ENCODE results near the gene PRTN3. TPM values are rescaled to one million over a fixed set of nuclear protein-coding genes. Genes with fewer than 3 reads are reported as not detected.
A peak's percentile ranks its signal among the peaks of the same experiment; 100 is the strongest.

PRTN3 gene
- total and polyA plus RNA-seq, 2 of the 4 experiments (the other 2 are of a cell fraction): not detected

- dilution Hi-C loops (cut with HindIII; ENCODE audit: low sequenced_read_pairs, unreplicated experiment) (no loop called here), in situ Hi-C loops (cut with MboI; ENCODE audit: low sequenced_read_pairs) (no loop called here), intact Hi-C loops (cut with micrococcal nuclease) (no loop called here)
- DNase-seq (no peak), ATAC-seq (ENCODE audit: low read depth) (no peak)
- Histone ChIP-seq H2BK20ac (ENCODE audit: low read depth, low read length) (no peak overlapping the region), H2AFZ (replicated peaks; ENCODE audit: low read length, poor library complexity) (no peak overlapping the region), H3K23ac (ENCODE audit: low read depth, low read length) (no peak overlapping the region), H4K8ac (ENCODE audit: low read depth in 2 of 2, low read length in 2 of 2) (no peak overlapping the region), H3K27me3 (ENCODE audit: control insufficient read depth, insufficient read depth, low read length) (no peaks in the 10 kb centered on the region), H3K9me1 (ENCODE audit: insufficient read depth, low read length) (no peaks in the 10 kb centered on the region), H3K9me3 (ENCODE audit: control insufficient read depth, insufficient read depth, low read length) (no peaks in the 10 kb centered on the region), H3K56ac (ENCODE audit: extremely low read depth, insufficient read depth, low read length) (no peak overlapping the region), H3K27ac (ENCODE audit: insufficient read depth, low read length) (no peak overlapping the region), H2BK5ac (ENCODE audit: low read depth, low read length, poor library complexity, severe bottlenecking) (no peak overlapping the region), H3K79me1 (ENCODE audit: low read depth in 1 of 2, low read length in 2 of 2) (peaks cover 0 to 3% of the 10 kb centered on the region in 2 experiments; a peak in 1 of 4 replicates), H2AK5ac (ENCODE audit: low read depth, low read length) (no peak overlapping the region), H2BK120ac (ENCODE audit: low read depth, low read length) (no peak overlapping the region), H3K36me3 (ENCODE audit: control insufficient read depth, insufficient read depth, low read length) (peaks cover 4% of the 10 kb centered on the region; the same call in 1 of the 2 replicates), H4K20me1 (ENCODE audit: insufficient read depth, low read length) (peaks cover 10% of the 10 kb centered on the region), H3K18ac (ENCODE audit: low read depth, low read length) (no peak overlapping the region), H3K4me2 (ENCODE audit: low read depth, low read length) (no peak overlapping the region), H3K14ac (replicated peaks; ENCODE audit: low read depth, low read length) (no peak overlapping the region), H3K4me3 (ENCODE audit: insufficient read depth, low read depth, low read length) (no peak overlapping the region), H2BK15ac (ENCODE audit: low read depth, low read length) (no peak overlapping the region), H3K4ac (ENCODE audit: low read depth, low read length) (no peak overlapping the region), H4K91ac (ENCODE audit: insufficient read depth, low read depth, low read length) (no peak overlapping the region), H4K5ac (ENCODE audit: low read depth, low read length) (no peak overlapping the region), H3K4me1 (ENCODE audit: control insufficient read depth, insufficient read depth, low read length) (peaks cover 2% of the 10 kb centered on the region; the same call in 1 of the 2 replicates), H3K9ac (ENCODE audit: low read depth, low read length) (no peak overlapping the region), H2AK9ac (replicated peaks; ENCODE audit: low read depth, low read length, poor library complexity) (peak overlapping the region; percentile 55)
- ChIA-PET POLR2A (ENCODE audit: unreplicated experiment) (no interaction called here), CTCF (no interaction called here)
- TF ChIP-seq CTCF (conservative IDR thresholded peaks at IDR 0.05; ENCODE audit: low read depth, low read length) (no peak), SMC3 (IDR thresholded peaks at IDR 0.05; ENCODE audit: low read depth, low read length) (no peak), CHD1 (IDR thresholded peaks at IDR 0.05; ENCODE audit: low read depth, low read length) (no peak), USF2 (IDR thresholded peaks at IDR 0.05; ENCODE audit: low read depth, low read length) (no peak), MAFK (IDR thresholded peaks at IDR 0.05; ENCODE audit: low read depth, low read length) (no peak), RAD21 (IDR thresholded peaks at IDR 0.05; ENCODE audit: low read length) (no peak), NFE2L2 (IDR thresholded peaks at IDR 0.05; ENCODE audit: low read depth, low read length) (no peak), MAZ (IDR thresholded peaks at IDR 0.05; ENCODE audit: borderline replicate concordance, low read depth, low read length) (no peak), CEBPB (IDR thresholded peaks at IDR 0.05; ENCODE audit: low read depth, low read length) (no peak), POLR2A (IDR thresholded peaks at IDR 0.05; ENCODE audit: low read depth, low read length) (no peak), MXI1 (IDR thresholded peaks at IDR 0.05; ENCODE audit: borderline replicate concordance, low read depth, low read length) (no peak), ELK1 (IDR thresholded peaks at IDR 0.05; ENCODE audit: borderline replicate concordance, low read depth, low read length) (no peak), FOS (IDR thresholded peaks at IDR 0.05; ENCODE audit: low read depth, low read length) (no peak), BHLHE40 (IDR thresholded peaks at IDR 0.05; ENCODE audit: low read depth, low read length) (no peak)
- no TSS peak for BruUV-seq (replicated peaks)
- WGBS, 2 experiments (ENCODE audit: extremely low coverage in 2 of 2, insufficient read length in 1 of 2): 91% methylated on average over 3 of the region's 12 CpGs; no CpG with 5 or more reads in 1 of the 2 experiments
Observed at GRCh38 chr19:793806-794205, 47.0 kb upstream of the PRTN3 start.
